Panc1 (cell line): ENCODE data around the gene KCTD6. TPM values are rescaled to one million over a fixed set of nuclear protein-coding genes. Genes with fewer than 3 reads are reported as not detected.
"Not testable (repeated sequence)": the region's sequence is repeated elsewhere in the genome, so short reads cannot be mapped to it uniquely, and the experiment has no call there.

Experiments used
- ATAC-seq: fragments of 200-7000 bp; cut with Tn5 transposase; 2 replicates; pipeline ENCODE4 v1.9.1; 2020; ENCODE audit warnings: mild to moderate bottlenecking, moderate library complexity
- BruUV-seq: library from RNA; stranded (reverse); fragments of 400-500 nt; replicated peaks from 2 replicates; lab custom pipeline; 2021; lab: Mats Ljungman, UMichigan
- CTCF ChIA-PET: fragments of 300-600 bp; sonication (Branson Sonifier 250); formaldehyde crosslinking; loops from one replicate; lab custom pipeline; 2022; ENCODE audit warnings: antibody characterized with exemption; lab: Charles Lee
- POLR2A ChIA-PET: fragments of 300-600 bp; sonication (Branson Sonifier 250); formaldehyde crosslinking; loops from one replicate; lab custom pipeline; 2022; ENCODE audit warnings: antibody characterized with exemption; lab: Charles Lee
- DNase-seq: peaks from one replicate; pipeline ENCODE4 v3.0.0-alpha.2; 2010; ENCODE audit warnings: low read depth, low spot score
- H3K27ac ChIP-seq: 2 replicates; pipeline ENCODE4 v1.5.1; 2011; ENCODE audit warnings: mild to moderate bottlenecking, low read length, inconsistent platforms
- H3K27me3 ChIP-seq: fragments of 200-500 bp; sonication (Bioruptor generic); 2 replicates; pipeline ENCODE4 v1.6.0; 2014; ENCODE audit warnings: low read length, inconsistent platforms; ENCODE audit not compliant: control insufficient read depth, insufficient read depth
- H3K36me3 ChIP-seq: fragments of 200-500 bp; sonication (Bioruptor generic); 2 replicates; pipeline ENCODE4 v1.5.1; 2014; ENCODE audit warnings: inconsistent platforms, mild to moderate bottlenecking, low read length, moderate library complexity; ENCODE audit not compliant: control insufficient read depth, insufficient read depth
- H3K4me1 ChIP-seq: 2 replicates; pipeline ENCODE4 v1.5.1; 2011; ENCODE audit warnings: inconsistent platforms, mild to moderate bottlenecking, low read length, moderate library complexity; ENCODE audit not compliant: control insufficient read depth, insufficient read depth
- H3K4me3 ChIP-seq, 2 experiments: 2 replicates each; pipeline ENCODE4 v1.5.1; 2011 to 2012; ENCODE audit warnings: low read depth in 2 of 2, low read length in 2 of 2, mild to moderate bottlenecking in 2 of 2, inconsistent platforms in 1 of 2, moderate library complexity in 1 of 2
- H3K9me3 ChIP-seq: fragments of 200-500 bp; sonication (Bioruptor generic); 2 replicates; pipeline ENCODE4 v1.5.1; 2014; ENCODE audit warnings: low read depth, mild to moderate bottlenecking, inconsistent platforms, low read length, moderate library complexity; ENCODE audit not compliant: control insufficient read depth, insufficient read depth
- POLR2AphosphoS5 ChIP-seq: IDR thresholded peaks from 2 replicates; pipeline ENCODE4 v1.6.1; 2012; ENCODE audit warnings: mild to moderate bottlenecking, low read depth, low read length, moderate library complexity
- SIN3A ChIP-seq: IDR thresholded peaks from 2 replicates; pipeline ENCODE4 v1.6.1; 2012; ENCODE audit warnings: low read depth, mild to moderate bottlenecking, low read length, moderate library complexity, borderline replicate concordance; ENCODE audit not compliant: insufficient read depth
- TCF7L2 ChIP-seq: IDR thresholded peaks from 2 replicates; pipeline ENCODE4 v1.6.1; 2011; ENCODE audit warnings: mild to moderate bottlenecking, low read depth, low read length, inconsistent platforms
- in situ Hi-C: cut with HindIII; loops from 2 replicates; pipeline ENCODE4 v1.10.0; 2016; ENCODE audit warnings: low sequenced_read_pairs, low pct_unique_long_range_greater_than_20kb
- intact Hi-C: fragments of 100-400 bp; cut with micrococcal nuclease; formaldehyde crosslinking; loops from one replicate; pipeline ENCODE4 v1.10.0; 2022; ENCODE audit not compliant: unreplicated experiment
- total RNA-seq: library from RNA; stranded (reverse); gene quantifications from one replicate; pipeline ENCODE4 v1.2.1, GENCODE V29; 2021; ENCODE audit not compliant: unreplicated experiment
- TF ChIP-seq, protein P1 (sequence below): fragments of 450-650 bp; IDR thresholded peaks from 2 replicates; pipeline ENCODE4 v1.5.1; 2017; ENCODE audit warnings: mild to moderate bottlenecking
- TF ChIP-seq, protein P2 (sequence below), 2 experiments: IDR thresholded peaks; 2 replicates each; pipeline ENCODE4 v1.6.1; 2011 to 2012; ENCODE audit warnings: low read depth in 2 of 2, control low read depth in 1 of 2, low read length in 1 of 2, mild to moderate bottlenecking in 1 of 2, moderate library complexity in 1 of 2; ENCODE audit not compliant: insufficient read depth in 1 of 2

The KCTD6 gene
- total RNA-seq, 1 experiment from 2014 or later, result 18.3 TPM

DNA sequence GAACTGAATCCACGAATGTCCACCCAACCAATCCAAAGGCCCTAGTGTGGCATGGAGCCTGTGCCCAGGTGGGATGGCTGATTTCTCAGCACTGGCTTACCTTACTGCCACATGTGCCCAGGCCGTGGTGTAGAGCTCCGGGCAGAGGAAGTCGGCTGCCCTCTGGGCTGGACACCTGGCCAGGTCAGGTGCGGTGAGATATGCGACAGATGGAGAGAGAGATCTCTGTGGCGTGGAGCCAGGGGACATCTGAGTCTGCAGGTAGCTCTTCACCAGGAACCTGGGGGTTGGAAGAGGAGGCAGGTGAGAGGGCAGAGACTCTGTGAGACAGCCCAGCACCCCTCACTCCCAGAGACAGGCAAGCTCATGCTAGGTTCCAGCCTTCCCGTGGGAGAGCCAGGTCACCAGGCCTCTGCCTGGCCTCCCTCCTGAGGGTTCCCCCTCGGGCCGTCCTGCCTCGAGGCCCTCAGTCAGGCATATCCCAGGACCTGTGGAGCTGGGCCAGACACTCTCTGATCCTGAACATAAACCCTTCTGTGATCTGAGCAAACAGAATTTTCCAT lies 32.5 kb downstream of the KCTD6 start:
- Histone ChIP-seq H3K9me3 (no peaks in the 10 kb centered on the region), H3K4me1 (peaks cover 44% of the 10 kb centered on the region), H3K27me3 (no peaks in the 10 kb centered on the region), H3K4me3 (no peak overlapping the region), H3K27ac (no peak overlapping the region), H3K36me3 (no peaks in the 10 kb centered on the region)
- no peak for DNase-seq
- BruUV-seq, result no TSS peak
- TF ChIP-seq TCF7L2, result no peak
- TF ChIP-seq, protein P1, sequence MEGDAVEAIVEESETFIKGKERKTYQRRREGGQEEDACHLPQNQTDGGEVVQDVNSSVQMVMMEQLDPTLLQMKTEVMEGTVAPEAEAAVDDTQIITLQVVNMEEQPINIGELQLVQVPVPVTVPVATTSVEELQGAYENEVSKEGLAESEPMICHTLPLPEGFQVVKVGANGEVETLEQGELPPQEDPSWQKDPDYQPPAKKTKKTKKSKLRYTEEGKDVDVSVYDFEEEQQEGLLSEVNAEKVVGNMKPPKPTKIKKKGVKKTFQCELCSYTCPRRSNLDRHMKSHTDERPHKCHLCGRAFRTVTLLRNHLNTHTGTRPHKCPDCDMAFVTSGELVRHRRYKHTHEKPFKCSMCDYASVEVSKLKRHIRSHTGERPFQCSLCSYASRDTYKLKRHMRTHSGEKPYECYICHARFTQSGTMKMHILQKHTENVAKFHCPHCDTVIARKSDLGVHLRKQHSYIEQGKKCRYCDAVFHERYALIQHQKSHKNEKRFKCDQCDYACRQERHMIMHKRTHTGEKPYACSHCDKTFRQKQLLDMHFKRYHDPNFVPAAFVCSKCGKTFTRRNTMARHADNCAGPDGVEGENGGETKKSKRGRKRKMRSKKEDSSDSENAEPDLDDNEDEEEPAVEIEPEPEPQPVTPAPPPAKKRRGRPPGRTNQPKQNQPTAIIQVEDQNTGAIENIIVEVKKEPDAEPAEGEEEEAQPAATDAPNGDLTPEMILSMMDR, result no peak
- no peak for TF ChIP-seq SIN3A
- TF ChIP-seq, protein P2, sequence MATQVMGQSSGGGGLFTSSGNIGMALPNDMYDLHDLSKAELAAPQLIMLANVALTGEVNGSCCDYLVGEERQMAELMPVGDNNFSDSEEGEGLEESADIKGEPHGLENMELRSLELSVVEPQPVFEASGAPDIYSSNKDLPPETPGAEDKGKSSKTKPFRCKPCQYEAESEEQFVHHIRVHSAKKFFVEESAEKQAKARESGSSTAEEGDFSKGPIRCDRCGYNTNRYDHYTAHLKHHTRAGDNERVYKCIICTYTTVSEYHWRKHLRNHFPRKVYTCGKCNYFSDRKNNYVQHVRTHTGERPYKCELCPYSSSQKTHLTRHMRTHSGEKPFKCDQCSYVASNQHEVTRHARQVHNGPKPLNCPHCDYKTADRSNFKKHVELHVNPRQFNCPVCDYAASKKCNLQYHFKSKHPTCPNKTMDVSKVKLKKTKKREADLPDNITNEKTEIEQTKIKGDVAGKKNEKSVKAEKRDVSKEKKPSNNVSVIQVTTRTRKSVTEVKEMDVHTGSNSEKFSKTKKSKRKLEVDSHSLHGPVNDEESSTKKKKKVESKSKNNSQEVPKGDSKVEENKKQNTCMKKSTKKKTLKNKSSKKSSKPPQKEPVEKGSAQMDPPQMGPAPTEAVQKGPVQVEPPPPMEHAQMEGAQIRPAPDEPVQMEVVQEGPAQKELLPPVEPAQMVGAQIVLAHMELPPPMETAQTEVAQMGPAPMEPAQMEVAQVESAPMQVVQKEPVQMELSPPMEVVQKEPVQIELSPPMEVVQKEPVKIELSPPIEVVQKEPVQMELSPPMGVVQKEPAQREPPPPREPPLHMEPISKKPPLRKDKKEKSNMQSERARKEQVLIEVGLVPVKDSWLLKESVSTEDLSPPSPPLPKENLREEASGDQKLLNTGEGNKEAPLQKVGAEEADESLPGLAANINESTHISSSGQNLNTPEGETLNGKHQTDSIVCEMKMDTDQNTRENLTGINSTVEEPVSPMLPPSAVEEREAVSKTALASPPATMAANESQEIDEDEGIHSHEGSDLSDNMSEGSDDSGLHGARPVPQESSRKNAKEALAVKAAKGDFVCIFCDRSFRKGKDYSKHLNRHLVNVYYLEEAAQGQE (IDR thresholded peaks at IDR 0.05; ENCODE audit: insufficient read depth in 1 of 2, low read depth in 2 of 2, low read length in 1 of 2), result no peak
- TF ChIP-seq POLR2AphosphoS5, result no peak
- no peak for ATAC-seq
- intact Hi-C loops (no loop called here), in situ Hi-C loops (no loop called here)
- POLR2A ChIA-PET, result no interaction called here
- CTCF ChIA-PET, result no interaction called here

DNA sequence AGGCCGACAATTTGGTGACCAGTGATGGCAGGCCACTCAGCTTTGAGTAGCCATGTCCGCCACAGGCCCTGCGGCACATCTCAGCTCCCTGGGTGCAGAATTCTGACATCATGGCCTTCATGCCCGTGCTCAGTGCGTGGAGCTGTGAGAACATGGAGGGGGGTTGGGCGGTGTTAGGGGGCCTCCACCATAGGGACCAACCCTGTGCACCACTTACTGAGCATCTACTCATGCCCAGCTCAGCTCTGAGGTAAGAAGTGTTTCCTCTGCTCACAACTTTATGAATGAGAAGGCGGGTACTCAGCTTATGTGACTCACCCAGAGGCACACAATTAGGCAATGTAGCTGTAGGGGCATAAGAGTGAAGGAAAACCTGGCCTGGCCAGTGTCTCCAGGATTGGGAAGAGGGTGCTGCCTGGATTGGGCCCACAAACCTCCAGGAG lies 34.6 kb downstream of the KCTD6 start:
- H3K4me3 ChIP-seq, result no peak overlapping the region
- no peaks in the 10 kb centered on the region for H3K27me3 ChIP-seq
- H3K36me3 ChIP-seq, result no peaks in the 10 kb centered on the region
- no peaks in the 10 kb centered on the region for H3K9me3 ChIP-seq
- intact Hi-C loops, result no loop called here
- H3K27ac ChIP-seq, result peak overlapping the region; percentile 51; the same call in 1 of the 2 replicates
- in situ Hi-C loops, result no loop called here
- no TSS peak for BruUV-seq
- no peak for DNase-seq
- ChIA-PET CTCF (interaction anchor here (0.7 kb wide), 1 partner anchor 35 kb away, joined by 3 read pairs; no protein-coding TSS in a partner anchor), POLR2A (no interaction called here)
- H3K4me1 ChIP-seq, result peaks cover 38% of the 10 kb centered on the region
- TF ChIP-seq TCF7L2, result no peak
- TF ChIP-seq, protein P1, result no peak
- TF ChIP-seq SIN3A, result no peak
- TF ChIP-seq, protein P2 (IDR thresholded peaks at IDR 0.05; ENCODE audit: insufficient read depth in 1 of 2, low read depth in 2 of 2, low read length in 1 of 2), result no peak
- no peak for TF ChIP-seq POLR2AphosphoS5
- ATAC-seq, result peak; percentile 74

DNA sequence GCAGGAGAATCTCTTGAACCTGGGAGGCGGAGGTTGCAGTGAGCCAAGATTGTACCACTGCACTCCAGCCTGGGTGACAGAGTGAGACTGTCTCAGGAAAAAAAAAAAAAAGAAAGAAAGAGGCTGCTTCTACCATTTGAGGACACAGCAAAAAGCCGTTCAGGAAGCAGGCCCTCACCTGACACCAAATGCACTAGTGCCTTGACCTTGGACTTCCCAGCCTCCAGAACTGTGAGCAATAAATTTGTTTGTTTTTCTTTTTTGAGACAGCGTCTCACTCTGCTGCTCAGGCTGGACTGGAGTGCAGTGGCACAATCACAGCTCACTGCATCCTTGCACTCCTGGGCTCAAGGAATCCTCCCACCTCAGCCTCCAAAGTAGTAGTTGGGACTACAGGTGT lies 35.5 kb downstream of the KCTD6 start:
- H3K4me3 ChIP-seq, ATAC-seq, H3K36me3 ChIP-seq, intact Hi-C loops, H3K9me3 ChIP-seq, in situ Hi-C loops, H3K27me3 ChIP-seq, POLR2A ChIA-PET, DNase-seq, BruUV-seq: not testable (repeated sequence)
- H3K4me1 ChIP-seq, result peaks cover 31% of the 10 kb centered on the region
- CTCF ChIA-PET, result interaction anchor here (0.7 kb wide), 1 partner anchor 38 kb away, joined by 7 read pairs; no protein-coding TSS in a partner anchor
- peak overlapping the region; percentile 44; the same call in 1 of the 2 replicates for H3K27ac ChIP-seq
